NCI-H2227 (cell line): ENCODE data around the gene PLCB3.

Experiments
- DNase-seq: peaks from one replicate; lab custom pipeline; 2025; ENCODE audit not compliant: unreplicated experiment; lab: John Stamatoyannopoulos, UW

Gene PLCB3

GRCh38 chr11:64265176-64266160 lies 14.1 kb downstream of the PLCB3 start:
- no peak for DNase-seq

GRCh38 chr11:64266339-64266738 lies 15.0 kb downstream of the PLCB3 start:
- DNase-seq = no peak

- no peak for DNase-seq
These were observed 16.0 kb downstream of the PLCB3 start for GRCh38 chr11:64267207-64267945.

- DNase-seq = peak; percentile 41
These were observed 16.9 kb downstream of the PLCB3 start for GRCh38 chr11:64268025-64268892.

GRCh38 chr11:64268893-64269539 lies 17.7 kb downstream of the PLCB3 start:
- peak; percentile 53 for DNase-seq

GRCh38 chr11:64269540-64270220 lies 18.4 kb downstream of the PLCB3 start:
- peak; percentile 99 for DNase-seq

- DNase-seq = no peak
These were observed 23.9 kb downstream of the PLCB3 start for GRCh38 chr11:64275031-64275800.

GRCh38 chr11:64275841-64276240 lies 24.5 kb downstream of the PLCB3 start:
- no peak for DNase-seq

- no peak for DNase-seq
These were observed 25.5 kb downstream of the PLCB3 start for GRCh38 chr11:64276653-64277431.

- no peak for DNase-seq
These were observed 27.4 kb downstream of the PLCB3 start for GRCh38 chr11:64278576-64279190.

- no peak for DNase-seq
These were observed 30.8 kb downstream of the PLCB3 start for GRCh38 chr11:64281957-64282770.

GRCh38 chr11:64283092-64283491 lies 31.8 kb downstream of the PLCB3 start:
- DNase-seq = no peak

- peak; percentile 95 for DNase-seq
These were observed 33.0 kb downstream of the PLCB3 start, which contains the start of gene BAD for GRCh38 chr11:64284048-64284961. Gene BAD (minus strand): TSS chr11:64284665. CDS start chr11:64284368, 297 bp downstream.

GRCh38 chr11:64284962-64285884 lies 33.9 kb downstream of the PLCB3 start, which contains the start of gene GPR137:
Gene GPR137 (plus strand): TSS chr11:64285848. CDS start chr11:64286525, 677 bp downstream.
- DNase-seq = peak; percentile 89
